Stomach (tissue), 4 donors: ENCODE results near the gene PRSS57.
"Not testable (repeated sequence)": the region's sequence is repeated elsewhere in the genome, so short reads cannot be mapped to it uniquely, and the experiment has no call there.

ENCODE experiments used
- CTCF ChIP-seq, 7 experiments: fragments of 450-650 bp in 4 of 7; fragments of 200-600 bp in 3 of 7; sonication (generic) in 3 of 7; IDR thresholded peaks; one replicate each; pipeline ENCODE4 v1.5.1; 2016 to 2019; ENCODE audit warnings: antibody characterized with exemption in 7 of 7, control low read depth in 2 of 7, mild to moderate bottlenecking in 1 of 7
- EP300 ChIP-seq: sonication (generic); formaldehyde crosslinking; IDR thresholded peaks from one replicate; pipeline ENCODE4 v1.6.1; 2017; ENCODE audit warnings: antibody characterized with exemption
- POLR2AphosphoS5 ChIP-seq, 3 donors: sonication (generic); formaldehyde crosslinking; IDR thresholded peaks; one replicate each; pipeline ENCODE4 v1.6.1; 2016; ENCODE audit warnings: antibody characterized with exemption in 3 of 3

GRCh38 chr19:699885-700284, 4.6 kb upstream of the PRSS57 start:
- TF ChIP-seq CTCF (IDR thresholded peaks at IDR 0.05); POLR2AphosphoS5 (IDR thresholded peaks at IDR 0.05); EP300: not testable (repeated sequence)
